ENCODE results near the gene TROAP. TPM values are rescaled to one million over a fixed set of nuclear protein-coding genes. Genes with fewer than 3 reads are reported as not detected.

TROAP gene
- 1 to 10 TPM in 3 of 7 donors, under 1 TPM in 3, not detected in 1; 0.36 to 1.6 (median 0.89) TPM for total RNA-seq
- under 1 TPM; 0.40 to 0.92 TPM for polyA plus RNA-seq
- long read RNA-seq, donor 1, result 0 reads
- long read RNA-seq, donor 2, partial matches to known transcripts, result 0 of 2 reads
- long read RNA-seq, donor 2, other reads (novel, unspliced or antisense), result 0 of 2 reads
- long read RNA-seq, donor 3, partial matches to known transcripts, result 0 of 1 reads
- long read RNA-seq, donor 3, other reads (novel, unspliced or antisense), result 1 of 1 reads

GRCh38 chr12:49322708-49323523 lies at the start of gene TROAP:
Gene TROAP, plus strand, starts transcription at chr12:49323255. Its CDS starts 354 bp downstream, at chr12:49323609.
- Histone ChIP-seq H3K36me3 (no peaks in the 10 kb centered on the region), H3K27ac (no peak within 1 kb of the TSS), H3K27me3 (no peaks in the 10 kb centered on the region), H3K9me3 (no peaks in the 10 kb centered on the region), H3K4me1 (ENCODE audit: insufficient read depth) (peaks cover 4% of the 10 kb centered on the region), H3K4me3 (peak within 1 kb of the TSS; percentile 57)
- no peak for TF ChIP-seq EP300 (IDR thresholded peaks at IDR 0.05)
- TF ChIP-seq POLR2A (IDR thresholded peaks at IDR 0.05), result no peak
- TF ChIP-seq CTCF (IDR thresholded peaks at IDR 0.05), result no peak
- 1% methylated on average over 65 of the region's 65 CpGs for WGBS, 3 donors
- DNase-seq, result peak; percentile 96 to 97 (median 96)
- intact Hi-C loops (cut with DNase I), result no loop called here

GRCh38 chr12:49273726-49274395 lies 49.2 kb upstream of the TROAP start:
- TF ChIP-seq POLR2A (IDR thresholded peaks at IDR 0.05), result no peak
- TF ChIP-seq CTCF (IDR thresholded peaks at IDR 0.05), result no peak
- TF ChIP-seq EP300 (IDR thresholded peaks at IDR 0.05), result no peak
- intact Hi-C loops (cut with DNase I), result no loop called here
- no peaks in the 10 kb centered on the region for H3K4me1 ChIP-seq (ENCODE audit: insufficient read depth)
- no peak overlapping the region for H3K4me3 ChIP-seq
- no peaks in the 10 kb centered on the region for H3K27me3 ChIP-seq
- no peaks in the 10 kb centered on the region for H3K36me3 ChIP-seq
- WGBS, 3 donors, result 90 to 98% (median 92%) methylated on average over 6 of the region's 6 CpGs
- no peak overlapping the region for H3K27ac ChIP-seq
- no peaks in the 10 kb centered on the region for H3K9me3 ChIP-seq
- no peak for DNase-seq

DNA sequence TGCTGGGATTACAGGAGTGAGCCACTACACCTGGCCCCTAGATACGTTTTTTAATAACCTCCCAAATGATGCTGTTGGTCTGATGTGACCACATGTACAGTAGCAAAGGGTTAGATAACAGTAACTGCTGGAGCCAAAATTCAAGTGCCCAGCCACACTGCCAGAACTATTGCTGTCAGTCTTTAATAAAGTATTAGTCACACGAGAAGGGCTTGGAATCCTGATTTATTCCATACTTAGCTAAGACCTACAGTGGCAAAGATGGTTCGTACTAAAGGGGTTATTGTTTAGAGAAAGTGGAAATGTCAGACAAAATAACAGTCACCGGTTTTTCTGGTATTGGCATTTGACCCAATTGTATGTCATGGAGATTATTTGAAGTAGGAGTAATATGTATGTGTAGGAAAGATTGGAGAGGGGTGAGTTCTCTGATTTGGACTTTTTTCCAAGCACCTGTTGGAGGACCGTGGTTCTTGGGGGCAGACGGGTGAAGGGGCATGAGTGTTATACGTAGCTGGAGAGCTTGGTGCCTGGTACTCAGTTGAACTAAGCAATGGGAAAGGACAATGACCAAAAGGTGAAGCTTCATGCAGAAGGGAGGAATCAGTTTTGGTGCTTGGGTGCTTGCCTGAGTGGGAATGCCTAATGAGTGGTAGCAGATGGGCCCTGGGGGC lies 48.5 kb upstream of the TROAP start:
- Histone ChIP-seq H3K4me3 (no peak overlapping the region), H3K4me1 (ENCODE audit: insufficient read depth) (no peaks in the 10 kb centered on the region), H3K27me3 (no peaks in the 10 kb centered on the region), H3K9me3 (no peaks in the 10 kb centered on the region), H3K36me3 (no peaks in the 10 kb centered on the region), H3K27ac (no peak overlapping the region)
- TF ChIP-seq POLR2A (IDR thresholded peaks at IDR 0.05) (no peak), CTCF (IDR thresholded peaks at IDR 0.05) (no peak), EP300 (IDR thresholded peaks at IDR 0.05) (no peak)
- WGBS, 3 donors, result 64 to 69% (median 67%) methylated on average over 7 of the region's 7 CpGs
- intact Hi-C loops (cut with DNase I), result no loop called here
- no peak for DNase-seq

Measured in ovary (tissue), 10 donors.